Loucy (cell line): ENCODE results near the gene TMPRSS11F.

Experiments used
- EZH2phosphoT487 ChIP-seq: fragments of 200-600 bp; IDR thresholded peaks from 2 replicates; pipeline ENCODE4 v1.6.1; 2018; ENCODE audit warnings: antibody characterized with exemption, mild to moderate bottlenecking, moderate library complexity, borderline replicate concordance
- TF ChIP-seq, protein P1 (sequence below): fragments of 200-600 bp; sonication (generic); conservative IDR thresholded peaks from 2 replicates; pipeline ENCODE4 v1.5.1; 2014; ENCODE audit warnings: mild to moderate bottlenecking, antibody characterized with exemption, low read length

- TF ChIP-seq, protein P1, sequence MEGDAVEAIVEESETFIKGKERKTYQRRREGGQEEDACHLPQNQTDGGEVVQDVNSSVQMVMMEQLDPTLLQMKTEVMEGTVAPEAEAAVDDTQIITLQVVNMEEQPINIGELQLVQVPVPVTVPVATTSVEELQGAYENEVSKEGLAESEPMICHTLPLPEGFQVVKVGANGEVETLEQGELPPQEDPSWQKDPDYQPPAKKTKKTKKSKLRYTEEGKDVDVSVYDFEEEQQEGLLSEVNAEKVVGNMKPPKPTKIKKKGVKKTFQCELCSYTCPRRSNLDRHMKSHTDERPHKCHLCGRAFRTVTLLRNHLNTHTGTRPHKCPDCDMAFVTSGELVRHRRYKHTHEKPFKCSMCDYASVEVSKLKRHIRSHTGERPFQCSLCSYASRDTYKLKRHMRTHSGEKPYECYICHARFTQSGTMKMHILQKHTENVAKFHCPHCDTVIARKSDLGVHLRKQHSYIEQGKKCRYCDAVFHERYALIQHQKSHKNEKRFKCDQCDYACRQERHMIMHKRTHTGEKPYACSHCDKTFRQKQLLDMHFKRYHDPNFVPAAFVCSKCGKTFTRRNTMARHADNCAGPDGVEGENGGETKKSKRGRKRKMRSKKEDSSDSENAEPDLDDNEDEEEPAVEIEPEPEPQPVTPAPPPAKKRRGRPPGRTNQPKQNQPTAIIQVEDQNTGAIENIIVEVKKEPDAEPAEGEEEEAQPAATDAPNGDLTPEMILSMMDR: no peak
- no peak for TF ChIP-seq EZH2phosphoT487
These were observed 15.6 kb upstream of the TMPRSS11F start for GRCh38 chr4:68145261-68145660.
